K562 (cell line): Measurements from ENCODE around the gene G6PC3. TPM values are rescaled to one million over a fixed set of nuclear protein-coding genes. Genes with fewer than 3 reads are reported as not detected.
A peak's percentile ranks its signal among the peaks of the same experiment; 100 is the strongest.

Experiments
- CREBBP ChIP-seq: IDR thresholded peaks from one replicate; pipeline ENCODE4 v1.6.1; 2012; ENCODE audit warnings: low read depth, mild to moderate bottlenecking, control low read depth, inconsistent platforms, low read length
- CSDE1 ChIP-seq, 2 experiments: fragments of 450-650 bp; IDR thresholded peaks; 2 replicates each; pipeline ENCODE4 v1.6.1; 2016; ENCODE audit warnings: mild to moderate bottlenecking in 1 of 2
- ELF4 ChIP-seq: fragments of 450-650 bp; formaldehyde crosslinking; IDR thresholded peaks from 2 replicates; pipeline ENCODE4 v1.4.0; 2022; ENCODE audit warnings: missing genetic modification characterization
- JUN ChIP-seq, 2 experiments: sonication (generic) in 1 of 2; formaldehyde crosslinking in 1 of 2; IDR thresholded peaks; 2 replicates each; pipeline versions ENCODE4 v1.6.1 to v1.8.0; 2012 to 2022; ENCODE audit warnings: borderline replicate concordance in 2 of 2, mild to moderate bottlenecking in 2 of 2, improper control_type of control experiment in 1 of 2, low read depth in 1 of 2, low read length in 1 of 2, missing genetic modification reagents in 1 of 2
- MEIS2 ChIP-seq: fragments of 450-650 bp; IDR thresholded peaks from 2 replicates; pipeline ENCODE4 v1.6.1; 2014; ENCODE audit warnings: mild to moderate bottlenecking; ENCODE audit not compliant: partially characterized antibody
- POLR2A ChIP-seq: fragments of 450-650 bp; conservative IDR thresholded peaks from 2 replicates; pipeline ENCODE4 v1.6.1; 2016
- PYGO2 ChIP-seq: fragments of 450-650 bp; IDR thresholded peaks from 2 replicates; pipeline ENCODE4 v1.6.1; 2016; ENCODE audit warnings: mild to moderate bottlenecking, missing genetic modification characterization, moderate library complexity, missing compliant biosample characterization
- RFX1 ChIP-seq: fragments of 450-650 bp; IDR thresholded peaks from 2 replicates; pipeline ENCODE4 v1.6.1; 2016; ENCODE audit warnings: mild to moderate bottlenecking, moderate library complexity
- SIRT6 ChIP-seq: IDR thresholded peaks from one replicate; pipeline ENCODE4 v1.6.1; 2012; ENCODE audit warnings: low read depth, mild to moderate bottlenecking, control low read depth, inconsistent platforms, low read length, moderate library complexity
- SMARCC2 ChIP-seq: fragments of 450-650 bp; IDR thresholded peaks from 2 replicates; pipeline ENCODE4 v1.6.1; 2017; ENCODE audit warnings: antibody characterized with exemption, moderate library complexity, mild to moderate bottlenecking, low read depth
- SREBF2 ChIP-seq: sonication (generic); formaldehyde crosslinking; IDR thresholded peaks from 2 replicates; pipeline ENCODE4 v1.4.0; 2020; ENCODE audit warnings: mild to moderate bottlenecking, missing genetic modification reagents
- TARDBP ChIP-seq: fragments of 450-650 bp; IDR thresholded peaks from 2 replicates; pipeline ENCODE4 v1.6.1; 2016
- TEAD4 ChIP-seq, 2 experiments: sonication (generic) in 1 of 2; formaldehyde crosslinking in 1 of 2; IDR thresholded peaks; 2 replicates each; pipeline versions ENCODE4 v1.6.1 to v1.8.0; 2012 to 2022; ENCODE audit warnings: borderline replicate concordance in 1 of 2, inconsistent platforms in 1 of 2, low read length in 1 of 2, mild to moderate bottlenecking in 1 of 2, missing genetic modification reagents in 1 of 2
- THRAP3 ChIP-seq: fragments of 450-650 bp; IDR thresholded peaks from 2 replicates; pipeline ENCODE4 v1.6.1; 2016; ENCODE audit warnings: mild to moderate bottlenecking, inconsistent platforms, borderline replicate concordance
- ZBTB8A ChIP-seq: fragments of 450-650 bp; IDR thresholded peaks from 2 replicates; pipeline ENCODE4 v1.6.1; 2018; ENCODE audit warnings: mild to moderate bottlenecking, moderate library complexity; ENCODE audit not compliant: partially characterized antibody
- ZFP1 ChIP-seq: fragments of 450-650 bp; formaldehyde crosslinking; IDR thresholded peaks from 2 replicates; pipeline ENCODE4 v1.4.0; 2020; ENCODE audit warnings: mild to moderate bottlenecking, mixed read lengths
- ZNF197 ChIP-seq: fragments of 200-800 bp; sonication (Bioruptor generic); IDR thresholded peaks from 2 replicates; pipeline ENCODE4 v1.6.1; 2016; ENCODE audit warnings: low read depth, missing genetic modification characterization, missing compliant biosample characterization
- ZNF253 ChIP-seq: fragments of 250-450 bp; sonication (Bioruptor Pico); conservative IDR thresholded peaks from 2 replicates; pipeline ENCODE4 v1.6.1; 2021; ENCODE audit warnings: mild to moderate bottlenecking
- ZNF436 ChIP-seq: fragments of 250-450, 450-650 bp; sonication (Bioruptor Pico); formaldehyde crosslinking; IDR thresholded peaks from 2 replicates; pipeline ENCODE4 v1.7.0; 2020; ENCODE audit warnings: mild to moderate bottlenecking
- ZNF586 ChIP-seq: fragments of 450-650 bp; formaldehyde crosslinking; conservative IDR thresholded peaks from 2 replicates; pipeline ENCODE4 v1.4.0; 2020; ENCODE audit warnings: mild to moderate bottlenecking, moderate library complexity
- polyA plus RNA-seq, 8 experiments: library from polyadenylated mRNA; depleted of rRNA in 4 of 8; stranded (reverse) in 5 of 8; unstranded in 3 of 8; fragments of >200 nt; fragmentation: Nextera tagmentation in 2 of 8; fragmentation: Illumina TruSeq in 1 of 8; extraction: Ambion mirVana in 2 of 8; extraction: Trizol in 1 of 8; gene quantifications; 2 replicates each; pipeline versions ENCODE4 v1.2.1 to v1.2.3, GENCODE V29; 2011 to 2014; ENCODE audit warnings: inconsistent platforms in 1 of 8, missing spikeins in 1 of 8
- total RNA-seq, 7 experiments: library from RNA; depleted of rRNA in 6 of 7; stranded (reverse); fragments of >200 nt in 6 of 7; fragmentation: Illumina TruSeq in 2 of 7; extraction: Trizol in 2 of 7; gene quantifications; 2 replicates each; pipeline versions ENCODE4 v1.2.1 to v1.2.3, GENCODE V29; 2011 to 2021; ENCODE audit warnings: low replicate concordance in 1 of 7
- TF ChIP-seq, protein P1 (sequence below): sonication (generic); formaldehyde crosslinking; IDR thresholded peaks from 2 replicates; pipeline ENCODE4 v1.8.1; 2023; ENCODE audit warnings: missing genetic modification reagents, mild to moderate bottlenecking, borderline replicate concordance
- TF ChIP-seq, protein P2 (sequence below): conservative IDR thresholded peaks from 2 replicates; pipeline ENCODE4 v1.6.1; 2011; ENCODE audit warnings: low read depth, mild to moderate bottlenecking, low read length; ENCODE audit not compliant: control insufficient read depth

The G6PC3 gene
- total and polyA plus RNA-seq, 9 of the 15 experiments (the other 6 are each of a cell fraction or from before 2014, with no cell fraction given): 10.4 to 57.8 (median 31.1) TPM

GRCh38 chr17:44095647-44096496, 25.3 kb downstream of the G6PC3 start (continued):
- no peak for TF ChIP-seq PYGO2
- no peak for TF ChIP-seq JUN (IDR thresholded peaks at IDR 0.05; ENCODE audit: borderline replicate concordance, low read depth, low read length)
- TF ChIP-seq JUN (CRISPR knock-in tag; IDR thresholded peaks at IDR 0.05; ENCODE audit: borderline replicate concordance): no peak
- TF ChIP-seq ZBTB8A: no peak
- TF ChIP-seq ZFP1 (CRISPR knock-in tag): no peak
- no peak for TF ChIP-seq SIRT6
- TF ChIP-seq CSDE1 (IDR thresholded peaks at IDR 0.05): no peak
- no peak for TF ChIP-seq ZNF436 (CRISPR knock-in tag)
- TF ChIP-seq SMARCC2: no peak
- TF ChIP-seq ELF4 (CRISPR knock-in tag): peak; percentile 68
- TF ChIP-seq, protein P1, sequence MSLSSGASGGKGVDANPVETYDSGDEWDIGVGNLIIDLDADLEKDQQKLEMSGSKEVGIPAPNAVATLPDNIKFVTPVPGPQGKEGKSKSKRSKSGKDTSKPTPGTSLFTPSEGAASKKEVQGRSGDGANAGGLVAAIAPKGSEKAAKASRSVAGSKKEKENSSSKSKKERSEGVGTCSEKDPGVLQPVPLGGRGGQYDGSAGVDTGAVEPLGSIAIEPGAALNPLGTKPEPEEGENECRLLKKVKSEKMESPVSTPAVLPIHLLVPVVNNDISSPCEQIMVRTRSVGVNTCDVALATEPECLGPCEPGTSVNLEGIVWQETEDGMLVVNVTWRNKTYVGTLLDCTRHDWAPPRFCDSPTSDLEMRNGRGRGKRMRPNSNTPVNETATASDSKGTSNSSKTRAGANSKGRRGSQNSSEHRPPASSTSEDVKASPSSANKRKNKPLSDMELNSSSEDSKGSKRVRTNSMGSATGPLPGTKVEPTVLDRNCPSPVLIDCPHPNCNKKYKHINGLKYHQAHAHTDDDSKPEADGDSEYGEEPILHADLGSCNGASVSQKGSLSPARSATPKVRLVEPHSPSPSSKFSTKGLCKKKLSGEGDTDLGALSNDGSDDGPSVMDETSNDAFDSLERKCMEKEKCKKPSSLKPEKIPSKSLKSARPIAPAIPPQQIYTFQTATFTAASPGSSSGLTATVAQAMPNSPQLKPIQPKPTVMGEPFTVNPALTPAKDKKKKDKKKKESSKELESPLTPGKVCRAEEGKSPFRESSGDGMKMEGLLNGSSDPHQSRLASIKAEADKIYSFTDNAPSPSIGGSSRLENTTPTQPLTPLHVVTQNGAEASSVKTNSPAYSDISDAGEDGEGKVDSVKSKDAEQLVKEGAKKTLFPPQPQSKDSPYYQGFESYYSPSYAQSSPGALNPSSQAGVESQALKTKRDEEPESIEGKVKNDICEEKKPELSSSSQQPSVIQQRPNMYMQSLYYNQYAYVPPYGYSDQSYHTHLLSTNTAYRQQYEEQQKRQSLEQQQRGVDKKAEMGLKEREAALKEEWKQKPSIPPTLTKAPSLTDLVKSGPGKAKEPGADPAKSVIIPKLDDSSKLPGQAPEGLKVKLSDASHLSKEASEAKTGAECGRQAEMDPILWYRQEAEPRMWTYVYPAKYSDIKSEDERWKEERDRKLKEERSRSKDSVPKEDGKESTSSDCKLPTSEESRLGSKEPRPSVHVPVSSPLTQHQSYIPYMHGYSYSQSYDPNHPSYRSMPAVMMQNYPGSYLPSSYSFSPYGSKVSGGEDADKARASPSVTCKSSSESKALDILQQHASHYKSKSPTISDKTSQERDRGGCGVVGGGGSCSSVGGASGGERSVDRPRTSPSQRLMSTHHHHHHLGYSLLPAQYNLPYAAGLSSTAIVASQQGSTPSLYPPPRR (CRISPR knock-in tag): no peak
- TF ChIP-seq ZNF586 (CRISPR knock-in tag): no peak
- no peak for TF ChIP-seq ZNF197 (CRISPR knock-in tag)
- TF ChIP-seq, protein P2, sequence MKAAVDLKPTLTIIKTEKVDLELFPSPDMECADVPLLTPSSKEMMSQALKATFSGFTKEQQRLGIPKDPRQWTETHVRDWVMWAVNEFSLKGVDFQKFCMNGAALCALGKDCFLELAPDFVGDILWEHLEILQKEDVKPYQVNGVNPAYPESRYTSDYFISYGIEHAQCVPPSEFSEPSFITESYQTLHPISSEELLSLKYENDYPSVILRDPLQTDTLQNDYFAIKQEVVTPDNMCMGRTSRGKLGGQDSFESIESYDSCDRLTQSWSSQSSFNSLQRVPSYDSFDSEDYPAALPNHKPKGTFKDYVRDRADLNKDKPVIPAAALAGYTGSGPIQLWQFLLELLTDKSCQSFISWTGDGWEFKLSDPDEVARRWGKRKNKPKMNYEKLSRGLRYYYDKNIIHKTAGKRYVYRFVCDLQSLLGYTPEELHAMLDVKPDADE: peak; percentile 58; the same call in 1 of the 2 replicates
- TF ChIP-seq POLR2A: peak; percentile 82
- peak; percentile 92 for TF ChIP-seq RFX1
- TF ChIP-seq THRAP3: no peak
- peak; percentile 91 for TF ChIP-seq MEIS2
- no peak for TF ChIP-seq SREBF2
- TF ChIP-seq TARDBP: no peak
- no peak for TF ChIP-seq TEAD4 (IDR thresholded peaks at IDR 0.05; ENCODE audit: low read length)
- TF ChIP-seq TEAD4 (CRISPR knock-in tag; IDR thresholded peaks at IDR 0.05; ENCODE audit: borderline replicate concordance): no peak
- no peak for TF ChIP-seq ZNF253 (CRISPR knock-in tag)
- TF ChIP-seq CREBBP: no peak
